Ramos (cell line): ENCODE data around the gene MSI2.

Experiments used
- in situ Hi-C: fragments of 300-500 bp; cut with MboI; formaldehyde crosslinking; loops from one replicate; pipeline ENCODE4 v1.14.3; 2022; ENCODE audit warnings: low sequenced_read_pairs; ENCODE audit not compliant: unreplicated experiment

The MSI2 gene

GRCh38 chr17:57404795-57405490 is 148.6 kb downstream of the MSI2 start:
- in situ Hi-C loops, result no loop called here

- in situ Hi-C loops, result no loop called here
Observed at GRCh38 chr17:57405491-57406072, 149.3 kb downstream of the MSI2 start.

GRCh38 chr17:57406131-57406980 is 150.0 kb downstream of the MSI2 start:
- in situ Hi-C loops, result no loop called here

GRCh38 chr17:57406981-57407286 is 150.6 kb downstream of the MSI2 start:
- in situ Hi-C loops, result no loop called here

GRCh38 chr17:57407287-57408070 is 151.2 kb downstream of the MSI2 start:
- in situ Hi-C loops, result no loop called here

GRCh38 chr17:57408071-57408811 is 151.9 kb downstream of the MSI2 start:
- in situ Hi-C loops, result no loop called here

- in situ Hi-C loops, result no loop called here
Observed at GRCh38 chr17:57410169-57410568, 153.8 kb downstream of the MSI2 start.

GRCh38 chr17:57412520-57413096 is 156.3 kb downstream of the MSI2 start:
- in situ Hi-C loops, result no loop called here

GRCh38 chr17:57413848-57414651 is 157.7 kb downstream of the MSI2 start:
- in situ Hi-C loops, result no loop called here

GRCh38 chr17:57415751-57416207 is 159.5 kb downstream of the MSI2 start:
- in situ Hi-C loops, result no loop called here

- in situ Hi-C loops, result no loop called here
Observed at GRCh38 chr17:57416369-57416768, 160.0 kb downstream of the MSI2 start.

GRCh38 chr17:57417956-57418355 is 161.6 kb downstream of the MSI2 start:
- in situ Hi-C loops, result no loop called here

- in situ Hi-C loops, result no loop called here
Observed at GRCh38 chr17:57418463-57419246, 162.3 kb downstream of the MSI2 start.

- in situ Hi-C loops, result no loop called here
Observed at GRCh38 chr17:57419940-57420550, 163.7 kb downstream of the MSI2 start.

GRCh38 chr17:57420734-57421717 is 164.7 kb downstream of the MSI2 start:
- in situ Hi-C loops, result no loop called here

- in situ Hi-C loops, result no loop called here
Observed at GRCh38 chr17:57422574-57423164, 166.3 kb downstream of the MSI2 start.
